ENCODE results near the gene PSENEN. TPM values are rescaled to one million over a fixed set of nuclear protein-coding genes. Genes with fewer than 3 reads are reported as not detected.
"Not testable (repeated sequence)": the region's sequence is repeated elsewhere in the genome, so short reads cannot be mapped to it uniquely, and the experiment has no call there.

Gene PSENEN
- polyA plus RNA-seq, 2 donors: 62.5 to 128 TPM

DNA sequence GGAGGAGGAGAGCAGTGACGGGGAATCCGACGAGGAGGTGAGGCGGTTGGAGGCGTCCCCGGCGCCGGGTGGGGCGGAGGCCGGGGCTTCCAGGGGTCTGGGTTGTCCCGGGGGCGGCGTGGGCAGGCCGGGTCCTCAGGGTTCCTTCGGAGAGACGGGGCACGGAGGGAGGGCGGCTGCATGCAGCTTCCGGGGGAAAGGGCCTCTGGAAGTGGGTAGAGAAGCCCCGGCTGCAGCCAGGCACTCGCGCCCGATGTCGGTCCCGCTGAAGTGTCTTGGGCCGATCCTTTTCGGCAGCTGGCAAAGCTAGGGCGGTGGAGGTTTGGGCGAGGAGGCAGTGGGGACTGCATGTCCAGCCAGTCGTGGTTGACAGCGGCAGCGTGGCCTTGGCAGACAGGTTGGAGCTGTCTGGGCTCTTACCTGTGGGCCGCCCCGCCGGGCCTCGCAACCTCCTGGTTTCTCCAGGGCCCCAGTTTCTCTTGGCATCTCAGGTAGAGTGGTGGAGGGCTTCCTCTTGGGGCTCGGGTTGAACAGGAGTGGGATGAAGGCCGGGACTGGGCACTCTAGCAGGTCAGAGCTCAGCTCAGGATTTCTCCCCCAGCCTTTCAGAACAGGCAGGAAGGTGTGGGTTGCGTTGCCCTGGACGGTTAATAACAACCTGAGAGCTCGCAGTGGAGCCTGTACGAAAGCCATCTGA lies 27.0 kb upstream of the PSENEN start:
- 1% methylated on average over 42 of the region's 42 CpGs for WGBS, 2 donors
- Histone ChIP-seq H3K9me3 (ENCODE audit: control insufficient read depth in 2 of 2, insufficient read depth in 1 of 2, low read depth in 1 of 2, low read length in 1 of 2) (no peaks in the 10 kb centered on the region), H3K27ac (ENCODE audit: low read depth in 2 of 2, low read length in 1 of 2) (peak overlapping the region; percentile 84 to 92), H3K27me3 (ENCODE audit: control insufficient read depth in 1 of 2, insufficient read depth in 2 of 2, low read length in 2 of 2) (no peaks in the 10 kb centered on the region), H3K36me3 (ENCODE audit: control insufficient read depth in 2 of 2, insufficient read depth in 2 of 2, low read length in 1 of 2) (peaks cover 13 to 31% of the 10 kb centered on the region in 2 donors), H3K4me3 (ENCODE audit: low read depth in 1 of 2, low read length in 2 of 2) (peak overlapping the region; percentile 78 to 91), H3K4me1 (ENCODE audit: control insufficient read depth in 2 of 2, insufficient read depth in 2 of 2, low read length in 1 of 2) (peaks cover 4 to 19% of the 10 kb centered on the region in 2 donors)

DNA sequence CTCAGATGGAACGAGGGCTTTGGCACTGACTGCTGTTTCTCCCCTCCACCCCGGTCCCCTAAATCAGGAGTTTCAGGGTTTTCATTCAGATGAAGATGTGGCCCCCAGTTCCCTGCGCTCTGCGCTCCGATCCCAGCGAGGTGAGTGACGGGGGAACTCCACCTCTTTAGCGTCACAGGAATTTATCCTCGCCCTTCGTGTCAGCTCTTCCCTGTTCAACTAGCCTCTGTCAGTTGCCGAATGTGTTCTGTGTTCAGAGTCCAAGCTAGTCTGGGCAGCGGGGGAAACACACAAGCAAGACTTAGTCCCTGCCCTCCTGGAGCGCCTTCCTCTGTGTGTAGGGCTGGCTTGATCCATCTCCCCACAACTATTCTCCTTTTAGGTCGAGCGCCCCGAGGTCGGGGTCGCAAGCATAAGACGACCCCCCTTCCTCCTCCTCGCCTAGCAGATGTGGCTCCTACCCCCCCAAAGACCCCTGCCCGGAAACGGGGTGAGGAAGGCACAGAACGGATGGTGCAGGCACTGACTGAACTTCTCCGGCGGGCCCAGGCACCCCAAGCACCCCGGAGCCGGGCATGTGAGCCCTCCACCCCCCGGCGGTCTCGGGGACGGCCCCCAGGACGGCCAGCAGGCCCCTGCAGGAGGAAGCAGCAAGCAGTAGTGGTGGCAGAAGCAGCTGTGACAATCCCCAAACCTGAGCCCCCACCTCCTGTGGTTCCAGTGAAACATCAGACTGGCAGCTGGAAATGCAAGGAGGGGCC lies 25.9 kb upstream of the PSENEN start:
- H3K4me3 ChIP-seq (ENCODE audit: low read depth in 1 of 2, low read length in 2 of 2): no peak overlapping the region
- H3K27ac ChIP-seq (ENCODE audit: low read depth in 2 of 2, low read length in 1 of 2): peak overlapping the region in 1 of 2 donors; percentile 8
- H3K36me3 ChIP-seq (ENCODE audit: control insufficient read depth in 2 of 2, insufficient read depth in 2 of 2, low read length in 1 of 2): peaks cover 17 to 42% of the 10 kb centered on the region in 2 donors
- H3K27me3 ChIP-seq (ENCODE audit: control insufficient read depth in 1 of 2, insufficient read depth in 2 of 2, low read length in 2 of 2): no peaks in the 10 kb centered on the region
- H3K4me1 ChIP-seq (ENCODE audit: control insufficient read depth in 2 of 2, insufficient read depth in 2 of 2, low read length in 1 of 2): peaks cover 2 to 19% of the 10 kb centered on the region in 2 donors
- 82 to 86% methylated on average over 32 of the region's 32 CpGs for WGBS, 2 donors
- no peaks in the 10 kb centered on the region for H3K9me3 ChIP-seq (ENCODE audit: control insufficient read depth in 2 of 2, insufficient read depth in 1 of 2, low read depth in 1 of 2, low read length in 1 of 2)

DNA sequence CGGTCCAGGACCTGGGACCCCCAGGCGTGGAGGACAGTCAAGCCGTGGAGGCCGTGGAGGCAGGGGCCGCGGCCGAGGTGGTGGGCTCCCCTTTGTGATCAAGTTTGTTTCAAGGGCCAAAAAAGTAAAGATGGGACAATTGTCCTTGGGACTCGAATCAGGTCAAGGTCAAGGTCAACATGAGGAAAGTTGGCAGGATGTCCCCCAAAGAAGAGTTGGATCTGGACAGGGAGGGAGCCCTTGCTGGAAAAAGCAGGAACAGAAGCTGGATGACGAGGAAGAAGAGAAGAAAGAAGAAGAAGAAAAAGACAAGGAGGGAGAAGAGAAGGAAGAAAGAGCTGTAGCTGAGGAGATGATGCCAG lies 25.3 kb upstream of the PSENEN start:
- Histone ChIP-seq H3K27ac (ENCODE audit: low read depth in 2 of 2, low read length in 1 of 2) (no peak overlapping the region), H3K4me1 (ENCODE audit: control insufficient read depth in 2 of 2, insufficient read depth in 2 of 2, low read length in 1 of 2) (peaks cover 0 to 19% of the 10 kb centered on the region in 2 donors), H3K36me3 (ENCODE audit: control insufficient read depth in 2 of 2, insufficient read depth in 2 of 2, low read length in 1 of 2) (peaks cover 19 to 48% of the 10 kb centered on the region in 2 donors), H3K4me3 (ENCODE audit: low read depth in 1 of 2, low read length in 2 of 2) (no peak overlapping the region), H3K27me3 (ENCODE audit: control insufficient read depth in 1 of 2, insufficient read depth in 2 of 2, low read length in 2 of 2) (no peaks in the 10 kb centered on the region), H3K9me3 (ENCODE audit: control insufficient read depth in 2 of 2, insufficient read depth in 1 of 2, low read depth in 1 of 2, low read length in 1 of 2) (no peaks in the 10 kb centered on the region)
- WGBS, 2 donors: 91 to 92% methylated on average over 9 of the region's 9 CpGs

DNA sequence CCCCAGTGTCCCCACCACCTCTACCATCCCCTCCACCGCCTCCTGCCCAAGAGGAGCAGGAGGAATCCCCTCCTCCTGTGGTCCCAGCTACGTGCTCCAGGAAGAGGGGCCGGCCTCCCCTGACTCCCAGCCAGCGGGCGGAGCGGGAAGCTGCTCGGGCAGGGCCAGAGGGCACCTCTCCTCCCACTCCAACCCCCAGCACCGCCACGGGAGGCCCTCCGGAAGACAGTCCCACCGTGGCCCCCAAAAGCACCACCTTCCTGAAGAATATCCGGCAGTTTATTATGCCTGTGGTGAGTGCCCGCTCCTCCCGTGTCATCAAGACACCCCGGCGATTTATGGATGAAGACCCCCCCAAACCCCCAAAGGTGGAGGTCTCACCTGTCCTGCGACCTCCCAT lies 24.8 kb upstream of the PSENEN start:
- Histone ChIP-seq H3K9me3 (ENCODE audit: control insufficient read depth in 2 of 2, insufficient read depth in 1 of 2, low read depth in 1 of 2, low read length in 1 of 2) (no peaks in the 10 kb centered on the region), H3K27ac (ENCODE audit: low read depth in 2 of 2, low read length in 1 of 2) (no peak overlapping the region), H3K4me3 (ENCODE audit: low read depth in 1 of 2, low read length in 2 of 2) (no peak overlapping the region), H3K36me3 (ENCODE audit: control insufficient read depth in 2 of 2, insufficient read depth in 2 of 2, low read length in 1 of 2) (peaks cover 24 to 53% of the 10 kb centered on the region in 2 donors), H3K27me3 (ENCODE audit: control insufficient read depth in 1 of 2, insufficient read depth in 2 of 2, low read length in 2 of 2) (no peaks in the 10 kb centered on the region), H3K4me1 (ENCODE audit: control insufficient read depth in 2 of 2, insufficient read depth in 2 of 2, low read length in 1 of 2) (peaks cover 0 to 15% of the 10 kb centered on the region in 2 donors)
- WGBS, 2 donors: 85 to 90% methylated on average over 17 of the region's 17 CpGs

DNA sequence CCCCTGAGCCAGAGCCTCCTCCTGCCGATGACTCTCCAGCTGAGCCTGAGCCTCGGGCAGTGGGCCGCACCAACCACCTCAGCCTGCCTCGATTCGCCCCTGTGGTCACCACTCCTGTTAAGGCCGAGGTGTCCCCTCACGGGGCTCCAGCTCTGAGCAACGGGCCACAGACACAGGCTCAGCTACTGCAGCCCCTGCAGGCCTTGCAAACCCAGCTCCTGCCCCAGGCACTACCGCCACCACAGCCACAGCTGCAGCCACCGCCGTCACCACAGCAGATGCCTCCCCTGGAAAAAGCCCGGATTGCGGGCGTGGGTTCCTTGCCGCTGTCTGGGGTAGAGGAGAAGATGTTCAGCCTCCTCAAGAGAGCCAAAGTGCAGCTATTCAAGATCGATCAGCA lies 24.1 kb upstream of the PSENEN start:
- Histone ChIP-seq H3K27me3 (ENCODE audit: control insufficient read depth in 1 of 2, insufficient read depth in 2 of 2, low read length in 2 of 2) (no peaks in the 10 kb centered on the region), H3K4me1 (ENCODE audit: control insufficient read depth in 2 of 2, insufficient read depth in 2 of 2, low read length in 1 of 2) (peaks cover 0 to 9% of the 10 kb centered on the region in 2 donors), H3K36me3 (ENCODE audit: control insufficient read depth in 2 of 2, insufficient read depth in 2 of 2, low read length in 1 of 2) (peaks cover 31 to 59% of the 10 kb centered on the region in 2 donors), H3K9me3 (ENCODE audit: control insufficient read depth in 2 of 2, insufficient read depth in 1 of 2, low read depth in 1 of 2, low read length in 1 of 2) (no peaks in the 10 kb centered on the region), H3K4me3 (ENCODE audit: low read depth in 1 of 2, low read length in 2 of 2) (no peak overlapping the region), H3K27ac (ENCODE audit: low read depth in 2 of 2, low read length in 1 of 2) (no peak overlapping the region)
- 90 to 92% methylated on average over 16 of the region's 16 CpGs for WGBS, 2 donors

DNA sequence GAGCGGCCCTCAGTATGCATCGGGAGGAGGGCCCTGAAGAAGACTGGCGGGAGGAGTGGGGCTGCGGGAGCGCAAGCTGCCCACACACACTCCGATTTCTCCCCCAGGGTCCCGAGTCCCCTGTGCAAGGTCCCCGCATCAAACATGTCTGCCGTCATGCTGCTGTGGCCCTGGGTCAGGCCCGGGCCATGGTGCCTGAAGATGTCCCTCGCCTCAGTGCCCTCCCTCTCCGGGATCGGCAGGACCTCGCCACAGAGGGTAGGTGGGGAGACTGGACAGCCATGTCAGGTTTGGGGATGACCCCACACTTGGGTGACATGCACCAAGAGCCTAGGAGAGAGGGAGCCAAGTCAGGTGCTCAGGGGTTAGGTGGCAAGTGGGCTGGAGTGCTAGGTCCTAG lies 23.0 kb upstream of the PSENEN start:
- 95 to 96% methylated on average over 14 of the region's 14 CpGs for WGBS, 2 donors
- H3K4me3 ChIP-seq (ENCODE audit: low read depth in 1 of 2, low read length in 2 of 2): no peak overlapping the region
- peaks cover 40 to 66% of the 10 kb centered on the region in 2 donors for H3K36me3 ChIP-seq (ENCODE audit: control insufficient read depth in 2 of 2, insufficient read depth in 2 of 2, low read length in 1 of 2)
- no peaks in the 10 kb centered on the region for H3K9me3 ChIP-seq (ENCODE audit: control insufficient read depth in 2 of 2, insufficient read depth in 1 of 2, low read depth in 1 of 2, low read length in 1 of 2)
- no peaks in the 10 kb centered on the region for H3K27me3 ChIP-seq (ENCODE audit: control insufficient read depth in 1 of 2, insufficient read depth in 2 of 2, low read length in 2 of 2)
- H3K4me1 ChIP-seq (ENCODE audit: control insufficient read depth in 2 of 2, insufficient read depth in 2 of 2, low read length in 1 of 2): peaks cover 0 to 9% of the 10 kb centered on the region in 2 donors
- no peak overlapping the region for H3K27ac ChIP-seq (ENCODE audit: low read depth in 2 of 2, low read length in 1 of 2)

DNA sequence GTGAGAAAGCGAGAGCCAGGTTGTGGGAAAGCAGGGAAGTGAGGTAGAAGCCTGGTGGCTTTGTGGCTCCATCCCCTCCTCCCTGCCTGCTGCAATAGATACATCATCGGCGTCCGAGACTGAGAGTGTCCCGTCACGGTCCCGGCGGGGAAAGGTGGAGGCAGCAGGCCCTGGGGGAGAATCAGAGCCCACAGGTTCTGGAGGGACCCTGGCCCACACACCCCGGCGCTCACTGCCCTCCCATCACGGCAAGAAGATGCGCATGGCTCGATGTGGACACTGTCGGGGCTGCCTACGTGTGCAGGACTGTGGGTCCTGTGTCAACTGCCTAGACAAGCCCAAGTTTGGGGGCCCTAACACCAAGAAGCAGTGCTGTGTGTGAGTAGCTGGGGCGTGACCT lies 22.6 kb upstream of the PSENEN start:
- H3K36me3 ChIP-seq (ENCODE audit: control insufficient read depth in 2 of 2, insufficient read depth in 2 of 2, low read length in 1 of 2): peaks cover 43 to 70% of the 10 kb centered on the region in 2 donors
- no peaks in the 10 kb centered on the region for H3K9me3 ChIP-seq (ENCODE audit: control insufficient read depth in 2 of 2, insufficient read depth in 1 of 2, low read depth in 1 of 2, low read length in 1 of 2)
- peaks cover 0 to 9% of the 10 kb centered on the region in 2 donors for H3K4me1 ChIP-seq (ENCODE audit: control insufficient read depth in 2 of 2, insufficient read depth in 2 of 2, low read length in 1 of 2)
- no peak overlapping the region for H3K27ac ChIP-seq (ENCODE audit: low read depth in 2 of 2, low read length in 1 of 2)
- H3K4me3 ChIP-seq (ENCODE audit: low read depth in 1 of 2, low read length in 2 of 2): no peak overlapping the region
- WGBS, 2 donors: 93 to 95% methylated on average over 16 of the region's 16 CpGs
- no peaks in the 10 kb centered on the region for H3K27me3 ChIP-seq (ENCODE audit: control insufficient read depth in 1 of 2, insufficient read depth in 2 of 2, low read length in 2 of 2)

DNA sequence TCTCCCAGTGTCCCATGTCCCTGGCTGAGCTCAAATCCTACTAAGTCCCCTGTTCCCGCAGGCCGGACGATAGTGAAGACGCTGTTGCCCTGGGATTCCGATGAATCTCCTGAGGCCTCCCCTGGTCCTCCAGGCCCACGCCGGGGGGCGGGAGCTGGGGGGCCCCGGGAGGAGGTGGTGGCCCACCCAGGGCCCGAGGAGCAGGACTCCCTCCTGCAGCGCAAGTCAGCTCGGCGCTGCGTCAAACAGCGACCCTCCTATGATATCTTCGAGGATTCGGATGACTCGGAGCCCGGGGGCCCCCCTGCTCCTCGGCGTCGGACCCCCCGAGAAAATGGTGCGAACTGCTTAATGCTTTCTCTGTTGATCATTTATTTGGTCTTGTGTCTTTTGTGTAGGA lies 21.8 kb upstream of the PSENEN start:
- peaks cover 44 to 77% of the 10 kb centered on the region in 2 donors for H3K36me3 ChIP-seq (ENCODE audit: control insufficient read depth in 2 of 2, insufficient read depth in 2 of 2, low read length in 1 of 2)
- WGBS, 2 donors: 94% methylated on average over 24 of the region's 24 CpGs
- no peaks in the 10 kb centered on the region for H3K9me3 ChIP-seq (ENCODE audit: control insufficient read depth in 2 of 2, insufficient read depth in 1 of 2, low read depth in 1 of 2, low read length in 1 of 2)

DNA sequence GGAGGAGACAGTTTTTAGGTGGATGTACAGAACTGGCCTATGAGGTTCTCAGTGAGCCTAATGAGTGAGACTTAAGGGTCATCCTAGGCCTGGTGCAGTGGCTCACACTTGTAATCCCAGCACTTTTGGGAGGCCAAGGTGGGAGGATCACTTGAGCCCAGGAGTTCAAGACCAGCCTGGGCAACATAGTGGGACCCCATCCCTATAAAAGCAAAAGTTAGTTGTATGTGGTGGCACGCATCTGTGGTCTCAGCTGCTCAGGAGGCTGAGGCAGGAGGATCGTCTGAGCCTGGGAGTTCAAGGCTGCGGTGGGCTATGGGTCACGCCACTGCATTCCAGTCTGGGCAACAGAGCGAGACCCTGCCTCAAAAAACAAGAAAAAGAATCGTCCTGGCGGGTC lies 21.3 kb upstream of the PSENEN start:
- WGBS, 2 donors: 95% methylated on average over 7 of the region's 7 CpGs
- H3K27ac ChIP-seq (ENCODE audit: low read depth in 2 of 2, low read length in 1 of 2); H3K4me1 ChIP-seq (ENCODE audit: control insufficient read depth in 2 of 2, insufficient read depth in 2 of 2, low read length in 1 of 2); H3K27me3 ChIP-seq (ENCODE audit: control insufficient read depth in 1 of 2, insufficient read depth in 2 of 2, low read length in 2 of 2); H3K9me3 ChIP-seq (ENCODE audit: control insufficient read depth in 2 of 2, insufficient read depth in 1 of 2, low read depth in 1 of 2, low read length in 1 of 2); H3K4me3 ChIP-seq (ENCODE audit: low read depth in 1 of 2, low read length in 2 of 2): not testable (repeated sequence)
- peaks cover 48 to 81% of the 10 kb centered on the region in 2 donors for H3K36me3 ChIP-seq (ENCODE audit: control insufficient read depth in 2 of 2, insufficient read depth in 2 of 2, low read length in 1 of 2)

More for the DNA sequence above, 21.8 kb upstream of the PSENEN start:
- Histone ChIP-seq H3K4me1 (ENCODE audit: control insufficient read depth in 2 of 2, insufficient read depth in 2 of 2, low read length in 1 of 2) (peaks cover 0 to 9% of the 10 kb centered on the region in 2 donors), H3K27ac (ENCODE audit: low read depth in 2 of 2, low read length in 1 of 2) (no peak overlapping the region), H3K27me3 (ENCODE audit: control insufficient read depth in 1 of 2, insufficient read depth in 2 of 2, low read length in 2 of 2) (no peaks in the 10 kb centered on the region), H3K4me3 (ENCODE audit: low read depth in 1 of 2, low read length in 2 of 2) (no peak overlapping the region)
